HFF-Myc (cell line): ENCODE results near the gene PLIN4.

Experiments
- DNase-seq: peaks from one replicate; pipeline ENCODE4 v3.0.0-alpha.2; 2011; ENCODE audit warnings: low read depth; ENCODE audit errors: extremely low read depth
- H3K4me3 ChIP-seq: replicated peaks from 2 replicates; pipeline ENCODE4 v1.5.1; 2011; ENCODE audit warnings: low read depth, mild to moderate bottlenecking, control low read depth, low read length
- TF ChIP-seq, protein P1 (sequence below): IDR thresholded peaks from 2 replicates; pipeline ENCODE4 v1.5.1; 2012; ENCODE audit warnings: mild to moderate bottlenecking, low read depth, low read length, control low read depth; ENCODE audit errors: missing control alignments

The PLIN4 gene

DNA sequence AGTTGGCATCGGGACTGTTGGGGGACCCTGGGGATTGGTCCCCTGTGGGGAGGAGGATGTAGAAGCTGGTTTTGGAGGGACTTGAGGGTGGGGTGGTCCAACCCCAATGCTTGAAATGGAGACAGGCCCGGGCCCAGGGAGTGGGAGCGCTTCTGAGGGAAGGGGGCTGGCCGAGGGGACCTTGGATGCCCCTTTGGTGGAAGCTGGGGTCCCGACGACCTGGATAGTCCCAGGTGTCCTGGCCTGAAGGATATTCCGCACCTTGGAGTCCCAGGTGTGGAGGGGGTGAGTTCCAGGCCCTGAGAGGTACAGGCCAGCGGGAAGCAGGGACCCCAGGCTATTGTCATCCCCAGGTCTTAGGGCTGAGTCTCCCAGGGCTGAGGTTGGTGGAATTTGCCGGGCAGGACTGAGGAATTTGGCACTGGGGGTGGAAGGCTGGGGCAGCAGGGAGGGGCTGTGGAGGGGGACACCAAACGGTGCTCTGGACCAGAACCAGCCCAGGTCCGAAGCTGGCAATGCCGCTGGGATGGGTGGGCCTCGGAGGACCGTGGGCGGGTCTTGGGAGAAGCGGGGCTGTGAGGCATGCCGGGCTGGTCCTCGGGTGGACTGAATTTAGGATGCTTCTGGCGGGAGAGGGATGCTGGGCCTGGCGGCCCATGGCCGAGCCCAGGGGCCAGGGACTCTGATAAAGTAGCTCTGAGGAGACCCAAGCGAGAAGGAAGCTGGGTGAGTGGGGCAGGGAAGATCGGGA is 44.3 kb downstream of the PLIN4 start:
- peak overlapping the region; percentile 91 for H3K4me3 ChIP-seq
- TF ChIP-seq, protein P1, sequence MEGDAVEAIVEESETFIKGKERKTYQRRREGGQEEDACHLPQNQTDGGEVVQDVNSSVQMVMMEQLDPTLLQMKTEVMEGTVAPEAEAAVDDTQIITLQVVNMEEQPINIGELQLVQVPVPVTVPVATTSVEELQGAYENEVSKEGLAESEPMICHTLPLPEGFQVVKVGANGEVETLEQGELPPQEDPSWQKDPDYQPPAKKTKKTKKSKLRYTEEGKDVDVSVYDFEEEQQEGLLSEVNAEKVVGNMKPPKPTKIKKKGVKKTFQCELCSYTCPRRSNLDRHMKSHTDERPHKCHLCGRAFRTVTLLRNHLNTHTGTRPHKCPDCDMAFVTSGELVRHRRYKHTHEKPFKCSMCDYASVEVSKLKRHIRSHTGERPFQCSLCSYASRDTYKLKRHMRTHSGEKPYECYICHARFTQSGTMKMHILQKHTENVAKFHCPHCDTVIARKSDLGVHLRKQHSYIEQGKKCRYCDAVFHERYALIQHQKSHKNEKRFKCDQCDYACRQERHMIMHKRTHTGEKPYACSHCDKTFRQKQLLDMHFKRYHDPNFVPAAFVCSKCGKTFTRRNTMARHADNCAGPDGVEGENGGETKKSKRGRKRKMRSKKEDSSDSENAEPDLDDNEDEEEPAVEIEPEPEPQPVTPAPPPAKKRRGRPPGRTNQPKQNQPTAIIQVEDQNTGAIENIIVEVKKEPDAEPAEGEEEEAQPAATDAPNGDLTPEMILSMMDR = no peak
- no peak for DNase-seq

DNA sequence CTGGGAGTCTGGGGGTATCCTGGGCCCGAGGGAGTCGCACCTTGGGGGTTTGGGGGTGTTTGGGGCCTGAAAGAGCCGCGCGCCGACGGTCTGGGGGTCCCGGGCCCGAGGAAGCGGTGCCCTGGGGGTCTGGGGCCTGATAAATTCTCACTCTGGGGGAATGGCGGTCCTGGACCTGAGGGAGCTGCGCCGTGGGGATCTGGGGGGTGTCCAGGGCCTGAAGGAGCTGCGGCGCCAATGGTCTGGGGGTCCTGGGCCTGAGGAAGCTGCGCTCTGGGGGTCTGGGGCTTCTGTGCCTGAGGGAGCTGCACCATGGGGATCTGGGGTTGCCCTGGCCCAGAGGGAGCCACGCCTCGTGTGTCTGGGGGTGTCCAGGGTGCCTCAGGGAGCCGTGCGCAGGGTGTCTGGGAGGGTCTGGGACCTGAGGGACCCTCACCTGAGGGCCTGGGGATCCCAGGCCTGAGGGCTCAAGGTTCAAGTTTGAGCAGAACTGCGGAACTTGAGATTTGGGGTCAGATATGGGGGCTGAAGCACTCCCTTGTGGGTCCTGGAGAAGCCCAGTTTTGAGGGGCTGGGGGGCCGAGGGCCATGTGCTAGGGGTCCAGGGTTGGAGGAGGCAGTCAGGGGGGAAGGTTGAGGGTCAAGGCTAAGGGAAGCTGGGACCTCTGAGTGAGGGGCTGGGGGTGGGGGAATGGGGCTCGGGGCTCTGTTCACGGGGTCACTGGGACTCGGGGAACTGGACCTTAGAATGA is 45.1 kb downstream of the PLIN4 start:
- peak overlapping the region; percentile 91 for H3K4me3 ChIP-seq
- no peak for DNase-seq
- TF ChIP-seq, protein P1 = no peak

DNA sequence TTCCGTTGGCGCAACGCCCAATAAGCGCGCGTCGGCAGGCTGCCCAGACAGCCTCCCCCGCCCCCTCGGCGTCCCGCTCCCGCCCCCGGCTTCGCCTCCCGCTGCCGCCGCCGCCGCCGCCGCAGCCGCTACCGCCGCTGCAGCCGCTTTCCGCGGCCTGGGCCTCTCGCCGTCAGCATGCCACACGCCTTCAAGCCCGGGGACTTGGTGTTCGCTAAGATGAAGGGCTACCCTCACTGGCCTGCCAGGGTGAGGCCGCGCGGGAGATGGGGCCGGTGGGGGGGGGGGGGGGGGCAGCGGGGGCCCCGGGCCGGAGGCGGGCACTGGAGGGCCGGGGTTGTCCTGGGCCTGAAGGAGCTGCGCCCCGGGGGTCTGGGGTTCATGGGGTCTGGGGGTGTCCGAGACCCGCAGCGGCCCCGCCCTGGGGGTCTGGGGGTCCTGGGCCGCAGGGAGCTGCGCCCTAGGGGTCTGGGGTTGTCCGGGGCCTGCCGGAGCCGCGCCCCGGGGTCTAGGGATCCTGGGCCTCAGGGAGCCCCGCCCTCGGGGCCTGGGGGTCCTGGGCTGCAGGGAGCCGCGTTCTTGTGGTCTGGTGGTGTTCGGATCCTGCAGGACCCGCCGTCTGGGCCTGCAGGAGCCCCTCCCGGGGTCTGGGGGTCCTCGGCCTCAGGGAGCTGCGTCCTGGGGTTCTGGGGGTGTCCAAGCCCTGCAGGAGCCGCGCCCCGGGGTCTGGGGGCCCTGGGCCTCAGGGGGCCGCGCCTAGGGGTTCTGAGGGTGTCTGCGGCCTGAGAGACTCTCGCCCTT is 45.9 kb downstream of the PLIN4 start, which contains the start of gene HDGFL2:
TSS of gene HDGFL2 (plus strand) at position 124 of the 801 bp plus-strand sequence. CDS start at position 178, 54 bp downstream.
- H3K4me3 ChIP-seq = peak within 1 kb of the TSS; percentile 91
- no peak for DNase-seq
- TF ChIP-seq, protein P1 = no peak

DNA sequence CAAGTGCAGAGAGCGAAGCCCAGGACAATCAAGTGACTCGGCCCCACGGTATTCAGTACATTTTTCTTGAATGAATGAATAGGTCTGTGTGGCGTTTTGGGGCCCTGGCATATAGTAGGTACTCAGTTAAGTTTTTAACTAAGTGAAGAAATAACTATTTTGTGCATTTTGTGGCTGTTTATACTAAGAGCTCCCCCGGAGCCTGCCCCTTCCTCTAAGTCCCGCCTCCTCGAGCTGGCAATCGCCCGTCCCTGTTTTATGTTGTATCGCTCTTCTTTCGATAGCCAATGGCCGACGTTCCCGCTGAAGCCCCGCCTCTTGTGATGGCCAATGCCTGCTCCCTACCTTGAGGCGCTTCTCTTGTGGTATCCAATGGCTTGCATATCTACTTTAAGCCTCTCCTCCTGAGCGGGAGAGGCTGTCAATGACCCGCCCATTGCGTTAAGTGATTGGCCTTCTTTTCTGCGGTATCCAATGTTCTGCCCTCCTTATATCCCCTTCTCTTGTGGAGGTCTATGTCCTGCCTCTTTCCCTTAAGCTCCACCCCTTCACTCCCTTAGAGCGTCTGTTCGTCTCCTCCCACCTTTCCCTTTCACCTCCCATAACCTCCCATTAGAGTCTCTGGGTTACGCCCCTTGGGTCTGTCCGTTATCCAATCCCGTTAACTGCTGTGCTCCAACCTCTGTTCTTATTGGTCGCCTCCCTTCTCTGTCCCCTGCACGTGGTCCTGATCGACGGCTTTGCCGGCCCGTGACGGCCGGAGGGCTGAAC is 46.7 kb downstream of the PLIN4 start:
- DNase-seq = peak; percentile 100
- H3K4me3 ChIP-seq = peak overlapping the region; percentile 63
- TF ChIP-seq, protein P1 = no peak

DNA sequence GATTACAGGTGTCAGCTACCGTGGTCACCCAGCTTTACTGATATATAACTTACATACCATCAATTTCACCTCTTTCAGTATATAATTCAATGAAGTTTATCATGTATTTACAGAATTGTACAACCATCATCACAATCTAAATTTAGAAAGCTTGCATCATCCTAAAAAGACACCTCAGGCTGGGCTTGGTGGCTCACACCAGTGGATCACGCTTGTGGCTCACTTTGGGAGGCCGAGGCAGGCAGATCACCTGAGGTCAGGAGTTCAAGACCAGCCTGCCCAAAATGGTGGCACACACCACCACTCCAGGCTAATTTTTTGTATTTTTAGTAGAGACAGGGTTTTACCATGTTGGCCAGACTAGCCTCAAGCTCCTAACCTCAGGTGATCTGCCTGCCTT is 50.5 kb downstream of the PLIN4 start:
- no peak for DNase-seq
- TF ChIP-seq, protein P1 = no peak
- H3K4me3 ChIP-seq = no peak overlapping the region
